Frontal cortex (tissue), 4 donors: Measurements from ENCODE around the gene CDK5RAP3. TPM values are rescaled to one million over a fixed set of nuclear protein-coding genes. Genes with fewer than 3 reads are reported as not detected.
"Not testable (repeated sequence)": the region's sequence is repeated elsewhere in the genome, so short reads cannot be mapped to it uniquely, and the experiment has no call there.

ENCODE experiments used
- DNase-seq, 2 donors: peaks; one replicate each; pipeline ENCODE4 v3.0.0; 2012; ENCODE audit warnings: low spot score in 2 of 2
- FAIRE-seq: peaks from 2 replicates; lab custom pipeline; 2012; peaks lifted over from hg19 to GRCh38; lab: Jason Lieb, UNC
- total RNA-seq: library from RNA; depleted of rRNA; stranded (reverse); fragments of >200 nt; gene quantifications from one replicate; pipeline ENCODE4 v1.2.3, GENCODE V29; 2014
- donor health status: control.
- donor health status: control.
- donor health status: control.

The CDK5RAP3 gene
- total RNA-seq, 1 donor from 2014 or later, result 53.8 TPM

DNA sequence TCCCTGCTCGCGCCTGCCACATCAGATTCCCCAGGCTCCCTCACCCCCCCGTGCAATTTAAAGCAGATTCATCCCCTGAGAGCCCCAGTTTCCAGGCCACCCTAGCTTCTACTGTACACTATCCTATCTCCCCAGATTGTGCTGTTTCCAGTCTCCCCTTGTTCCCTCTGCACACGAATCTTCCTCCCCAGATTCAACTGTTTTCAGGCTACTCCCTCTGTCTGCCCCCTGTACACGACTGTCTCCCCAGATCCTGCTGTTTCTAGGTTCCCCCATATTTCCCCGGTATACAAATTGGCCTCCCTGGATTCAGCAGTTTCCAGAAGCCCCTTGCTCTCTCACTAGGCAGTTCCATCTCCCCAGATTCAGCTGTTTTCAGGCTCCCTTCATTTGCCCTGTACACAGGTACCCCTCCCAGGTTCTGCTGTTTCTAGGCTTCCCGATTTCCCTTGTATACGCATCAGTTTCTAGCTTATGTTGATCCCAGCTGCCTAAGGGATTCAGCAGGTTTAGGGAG is 43.7 kb downstream of the CDK5RAP3 start:
- no peak for FAIRE-seq
- no peak for DNase-seq

DNA sequence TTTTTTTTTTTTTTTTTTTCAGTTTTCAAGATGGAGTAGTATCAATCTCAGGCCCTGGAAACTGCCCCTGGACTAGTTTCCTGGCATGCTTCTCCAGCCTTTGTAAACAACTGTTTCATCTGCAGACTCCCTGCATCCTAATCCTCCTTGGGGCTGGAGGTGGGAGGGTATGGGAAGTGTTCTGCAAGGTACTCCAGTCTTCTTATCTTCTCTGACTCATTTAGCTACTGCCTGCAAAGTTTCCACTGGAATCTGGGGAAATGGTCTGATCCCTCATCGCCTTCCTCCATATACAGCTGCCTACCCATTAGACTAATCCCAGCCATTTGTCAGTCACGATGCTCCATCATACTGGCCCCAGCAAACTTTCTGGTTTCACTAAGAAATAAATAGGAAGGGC is 45.2 kb downstream of the CDK5RAP3 start:
- no peak for DNase-seq
- FAIRE-seq, result no peak

GRCh38 chr17:48017817-48018158 is 46.9 kb downstream of the CDK5RAP3 start:
- not testable (repeated sequence) for FAIRE-seq, DNase-seq

DNA sequence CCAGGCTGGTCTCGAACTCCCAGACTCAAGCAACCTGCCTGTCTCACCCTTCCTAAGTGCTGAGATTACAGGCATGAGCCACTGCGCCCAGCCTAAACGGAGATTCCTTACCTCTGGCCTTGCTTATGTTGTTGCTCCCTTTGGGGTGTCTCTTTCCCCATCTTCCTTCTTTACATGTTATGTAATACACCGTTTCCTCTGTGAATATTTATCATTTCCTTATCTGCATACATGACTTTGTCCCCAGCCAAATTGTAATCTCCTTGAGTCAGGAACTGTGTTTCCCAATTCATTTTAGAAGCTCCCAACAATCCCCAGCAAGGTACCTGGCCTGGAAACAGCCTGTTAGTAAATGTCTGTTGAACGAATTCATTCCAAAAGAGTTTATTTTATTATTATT is 51.0 kb downstream of the CDK5RAP3 start:
- FAIRE-seq (no peak), DNase-seq (no peak)

GRCh38 chr17:48022901-48023300 is 52.0 kb downstream of the CDK5RAP3 start:
- FAIRE-seq (no peak), DNase-seq (no peak)

- DNase-seq, result peak; percentile 76 to 80
- FAIRE-seq, result no peak
Measured at GRCh38 chr17:48023400-48024148, 52.7 kb downstream of the CDK5RAP3 start.

GRCh38 chr17:48024149-48025039 is 53.5 kb downstream of the CDK5RAP3 start:
- DNase-seq, result no peak
- FAIRE-seq, result no peak

GRCh38 chr17:48025040-48025903 is 54.4 kb downstream of the CDK5RAP3 start:
- DNase-seq (peak; percentile 93 to 96), FAIRE-seq (no peak)

DNA sequence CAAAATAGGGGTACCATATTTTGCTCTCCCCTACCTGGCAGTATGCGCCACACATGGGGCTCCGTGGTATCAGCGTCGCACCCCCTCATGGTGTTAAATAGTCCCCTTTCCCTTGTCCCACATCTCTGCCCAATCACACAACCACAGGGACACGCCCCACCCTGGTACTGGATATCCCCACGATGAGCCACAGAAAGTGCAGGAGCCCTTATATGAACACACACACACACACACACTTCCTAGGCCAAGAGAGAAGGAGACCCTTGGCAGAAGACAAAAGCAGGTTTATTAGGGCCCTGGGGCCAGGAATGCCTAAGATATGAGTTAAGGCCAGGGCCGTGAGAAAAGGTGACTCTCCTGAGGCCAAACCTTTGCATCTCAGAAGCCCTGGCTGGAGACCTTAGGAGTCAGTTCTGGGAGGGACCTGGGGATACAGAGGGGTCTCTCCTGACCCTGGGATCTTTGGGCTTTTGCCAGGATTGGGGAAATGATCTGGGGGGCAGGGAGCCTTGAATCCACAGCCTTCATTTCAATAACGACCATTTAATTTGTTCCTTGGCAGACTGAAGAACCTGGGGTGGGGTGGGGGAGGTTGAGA is 55.1 kb downstream of the CDK5RAP3 start:
- no peak for FAIRE-seq
- no peak for DNase-seq

DNA sequence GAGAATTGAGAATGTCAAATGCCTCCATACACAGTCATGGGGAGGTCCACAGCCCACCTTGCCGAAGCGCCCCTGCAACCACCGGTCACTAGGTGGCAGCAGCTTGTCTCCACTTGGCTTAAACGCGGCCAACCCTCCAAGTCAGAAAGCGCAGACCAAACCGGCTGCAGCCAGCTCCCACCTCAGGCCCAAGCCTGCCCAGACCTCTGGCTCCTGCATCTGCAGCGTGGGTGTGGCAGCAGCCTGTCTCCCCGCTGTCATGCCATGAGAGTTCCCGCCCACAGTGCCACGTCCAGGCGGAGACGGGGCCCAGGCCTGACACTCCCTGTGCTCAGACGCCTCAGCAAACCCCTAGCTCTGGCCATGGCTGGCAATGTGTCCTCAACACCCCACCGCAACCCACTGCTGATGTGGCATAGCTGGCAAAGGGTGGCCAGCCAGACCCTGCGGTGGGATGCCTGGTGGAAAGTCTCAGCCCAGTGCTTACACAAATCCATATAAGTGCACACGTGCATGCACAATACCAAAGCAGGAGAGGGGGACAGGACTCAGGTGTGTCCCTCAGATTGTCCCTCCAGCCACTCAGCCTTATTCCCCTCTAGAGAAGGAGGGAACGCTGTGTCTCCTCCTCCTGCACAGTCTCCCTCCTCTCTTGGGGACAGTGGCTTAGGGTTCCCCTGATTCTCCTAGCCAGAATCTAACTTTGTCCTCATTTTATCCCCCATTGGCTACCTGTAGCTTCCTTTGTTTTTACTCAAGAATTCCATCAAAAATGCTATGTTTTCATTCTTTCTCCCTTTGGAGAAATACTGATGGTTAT is 55.8 kb downstream of the CDK5RAP3 start:
- DNase-seq (peak; percentile 71 to 83), FAIRE-seq (no peak)

- FAIRE-seq, result no peak
- no peak for DNase-seq
Measured at GRCh38 chr17:48027322-48027981, 56.5 kb downstream of the CDK5RAP3 start.

- DNase-seq, result no peak
- FAIRE-seq, result no peak
Measured at GRCh38 chr17:48028736-48029135, 57.8 kb downstream of the CDK5RAP3 start.

DNA sequence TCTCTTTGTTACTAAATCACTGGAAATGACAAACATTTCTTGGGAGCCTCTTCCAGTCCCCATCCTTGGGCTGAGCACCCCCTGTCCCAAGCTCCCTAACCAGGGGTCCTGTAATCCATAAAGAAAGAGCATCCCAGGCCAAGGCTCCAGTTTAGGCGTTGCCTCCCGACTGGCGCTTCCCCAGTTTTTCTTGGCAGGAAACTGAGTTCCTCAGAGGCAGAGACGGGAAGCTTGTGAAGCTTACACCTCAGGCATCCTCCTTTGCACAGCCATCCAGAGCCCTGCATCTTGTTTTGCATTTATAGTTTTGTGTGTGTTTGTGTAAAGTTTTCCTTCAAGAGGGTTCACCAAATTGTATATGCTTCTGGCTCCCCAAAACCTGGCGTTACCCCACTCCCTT is 59.6 kb downstream of the CDK5RAP3 start:
- DNase-seq (no peak), FAIRE-seq (no peak)

Other genes starting within 250 kb of the CDK5RAP3 start
- gene TBX21, start 237.9 kb upstream of the CDK5RAP3 start, total RNA-seq, result 0.82 TPM
- gene OSBPL7, start 149.3 kb upstream of the CDK5RAP3 start, total RNA-seq, result 7.3 TPM
- gene MRPL10, start 139.6 kb upstream of the CDK5RAP3 start, total RNA-seq, result 6.9 TPM
- gene LRRC46, start 139.4 kb upstream of the CDK5RAP3 start, total RNA-seq, result not detected
- 24.1 TPM for gene SCRN2, start 129.8 kb upstream of the CDK5RAP3 start, total RNA-seq
- gene SP6, start 120.0 kb upstream of the CDK5RAP3 start, total RNA-seq, result not detected
- gene SP2, start 74.9 kb upstream of the CDK5RAP3 start, total RNA-seq, result 0.82 TPM
- 7.3 TPM for gene PNPO, start 29.5 kb upstream of the CDK5RAP3 start, total RNA-seq
- not detected for gene PRR15L, start 13.2 kb upstream of the CDK5RAP3 start, total RNA-seq
- 3.3 TPM for gene COPZ2, start 66.7 kb downstream of the CDK5RAP3 start, total RNA-seq
- 22.4 TPM for gene NFE2L1, start 77.2 kb downstream of the CDK5RAP3 start, total RNA-seq
- gene CBX1, start 130.4 kb downstream of the CDK5RAP3 start, total RNA-seq, result 95.8 TPM
- 9.8 TPM for gene SNX11, start 136.7 kb downstream of the CDK5RAP3 start, total RNA-seq